GM19452 (cell line): ENCODE measurements around the gene TMSB15C.
"Not testable (repeated sequence)": the region's sequence is repeated elsewhere in the genome, so short reads cannot be mapped to it uniquely, and the experiment has no call there.

Source experiments
- ATAC-seq: cut with Tn5 transposase; IDR thresholded peaks from one replicate; pipeline ENCODE4 v1.9.1; 2021; ENCODE audit not compliant: unreplicated experiment

TMSB15C gene

DNA sequence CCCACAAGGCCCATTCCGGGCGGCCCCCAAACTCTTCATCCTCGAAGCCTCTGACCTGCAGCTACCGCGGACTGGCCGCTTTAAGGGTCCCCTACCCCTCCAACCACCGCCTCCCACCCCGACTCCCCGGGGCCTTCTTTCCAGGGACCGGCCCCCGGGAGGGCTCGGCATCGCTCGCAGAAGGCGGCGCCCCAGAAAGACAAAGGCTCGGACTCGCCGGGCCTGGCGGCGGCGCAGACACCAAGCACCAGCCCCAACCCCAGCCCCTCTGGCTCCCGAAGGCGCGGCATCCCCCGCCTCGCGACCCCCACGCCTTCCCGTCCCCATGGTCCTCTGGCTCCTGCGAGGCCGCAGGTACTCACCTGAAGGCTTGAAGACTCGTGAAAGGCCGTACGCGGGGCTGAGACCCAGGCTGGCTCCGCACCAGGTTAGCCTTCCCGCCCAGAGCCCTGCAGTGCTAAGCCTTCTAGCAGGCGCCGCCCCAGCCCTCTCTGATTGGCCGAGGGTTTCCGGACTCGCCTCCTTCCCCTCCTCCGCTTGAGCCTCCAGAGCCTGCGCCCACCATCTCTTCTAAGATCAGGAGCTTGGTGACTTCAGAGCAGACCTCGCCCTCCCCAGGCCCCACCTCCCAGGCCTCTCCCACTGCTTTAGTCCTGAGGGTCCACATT, at the start of gene TMSB15C:
TSS of gene TMSB15C (minus strand) at position 459 of the 668 bp plus-strand sequence.
- peak; percentile 97 for ATAC-seq

DNA sequence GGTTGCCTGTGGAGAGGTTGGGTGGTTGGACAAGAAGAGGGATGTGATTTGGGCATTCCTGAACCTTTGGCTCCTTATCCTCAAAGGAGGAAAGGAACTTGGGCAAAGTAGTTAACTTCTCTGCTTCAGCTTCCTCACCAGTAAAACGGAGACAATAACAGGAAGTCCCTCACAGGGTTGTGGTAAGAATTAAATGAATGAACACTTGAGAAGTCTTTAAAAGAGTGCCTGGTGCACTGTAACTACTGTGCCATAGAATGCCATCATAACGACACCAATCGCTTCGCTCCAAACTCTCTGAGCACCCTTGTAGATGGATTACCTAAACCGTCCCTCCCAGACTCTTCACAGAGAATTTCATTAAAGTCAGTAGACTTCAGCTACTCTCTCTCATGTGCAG, 46.8 kb upstream of the TMSB15C start:
- ATAC-seq, result no peak

GRCh38 chrX:104118765-104119164, 42.7 kb upstream of the TMSB15C start:
- ATAC-seq, result no peak

DNA sequence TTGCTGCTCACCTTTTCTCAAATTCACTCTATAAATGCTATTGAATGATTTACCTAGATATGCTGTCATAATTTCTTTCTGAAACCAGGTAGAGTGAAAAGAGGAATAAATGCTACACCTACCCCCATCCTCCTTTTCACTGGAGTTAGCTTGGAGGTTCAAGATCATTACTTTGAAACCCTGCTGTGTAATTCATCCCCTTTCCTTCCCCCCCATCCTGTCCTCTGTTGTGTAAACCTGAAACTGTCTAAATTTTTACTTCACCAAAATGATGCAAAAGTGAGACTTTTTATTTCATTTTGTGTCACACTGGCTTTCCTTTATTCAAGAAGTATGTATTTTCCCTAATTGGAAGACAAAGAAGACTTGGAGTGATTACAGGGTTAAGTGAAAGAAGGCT, 41.7 kb upstream of the TMSB15C start:
- no peak for ATAC-seq

DNA sequence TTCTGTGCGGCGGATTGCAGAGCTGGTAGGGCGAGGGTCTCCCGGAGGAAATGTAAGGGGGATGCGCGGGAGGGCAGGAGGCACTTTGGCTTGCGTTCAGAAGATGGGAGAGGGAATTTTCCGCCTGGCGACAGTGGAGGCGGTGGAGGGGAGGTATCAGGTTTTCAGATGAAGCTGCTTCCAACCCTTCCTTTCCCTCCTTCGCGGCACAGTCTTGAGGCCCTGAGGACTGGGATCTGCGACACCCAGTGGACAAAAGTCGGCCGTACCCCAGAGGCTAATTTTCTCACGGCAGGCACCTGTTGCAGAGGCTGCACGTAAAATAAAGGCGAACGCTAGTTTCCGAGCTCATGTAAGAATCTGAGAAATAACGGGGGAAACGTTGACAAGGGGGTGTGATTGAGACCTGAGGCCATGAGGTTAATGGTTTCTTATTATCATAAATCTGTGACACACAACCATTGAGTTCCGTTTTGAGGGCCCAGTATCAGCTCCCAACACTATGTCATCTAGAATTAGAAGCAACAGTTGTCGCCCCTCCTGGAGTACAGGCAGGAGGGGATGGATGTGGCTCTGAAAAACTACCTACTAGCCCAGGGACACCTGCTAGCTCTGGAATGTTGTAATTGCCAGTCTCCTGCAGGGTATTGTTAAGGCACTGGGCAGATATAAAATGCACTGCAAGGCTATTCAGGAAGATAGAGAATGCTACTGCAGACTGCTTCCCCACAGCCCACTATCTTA, 37.4 kb upstream of the TMSB15C start:
- ATAC-seq, result peak; percentile 38

- peak; percentile 82 for ATAC-seq
Observed at GRCh38 chrX:104112326-104112951, 36.4 kb upstream of the TMSB15C start, which contains the start of gene ZCCHC18. ZCCHC18 (plus strand) TSS chrX:104112523; CDS start chrX:104114112, 1,589 bp downstream.

GRCh38 chrX:104110491-104111240, 34.6 kb upstream of the TMSB15C start:
- peak; percentile 45 for ATAC-seq

- no peak for ATAC-seq
Observed at GRCh38 chrX:104108955-104109354, 32.9 kb upstream of the TMSB15C start.

- no peak for ATAC-seq
Observed at GRCh38 chrX:104105330-104106262, 29.6 kb upstream of the TMSB15C start.

DNA sequence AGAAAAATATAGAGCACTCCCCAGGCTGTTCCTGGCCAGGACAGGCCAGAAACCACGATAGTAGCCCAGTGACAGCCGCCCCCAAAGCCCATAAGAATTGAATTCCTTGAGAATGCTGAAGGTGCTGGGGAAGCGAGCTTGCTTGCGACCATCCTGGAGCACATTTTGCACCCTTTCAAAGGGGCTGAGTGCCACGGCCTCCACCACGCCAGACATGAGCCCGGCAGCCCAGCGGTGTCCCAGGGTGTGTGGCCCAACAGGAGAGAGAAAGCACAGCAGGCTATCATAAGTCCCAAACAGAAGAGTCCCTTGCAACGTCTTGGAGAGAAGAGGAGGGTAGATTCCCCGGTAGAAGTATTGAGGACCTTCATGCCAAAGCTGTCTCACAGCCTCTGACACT, 28.6 kb upstream of the TMSB15C start:
- ATAC-seq, result no peak

GRCh38 chrX:104098919-104099318, 22.9 kb upstream of the TMSB15C start:
- ATAC-seq, result no peak

DNA sequence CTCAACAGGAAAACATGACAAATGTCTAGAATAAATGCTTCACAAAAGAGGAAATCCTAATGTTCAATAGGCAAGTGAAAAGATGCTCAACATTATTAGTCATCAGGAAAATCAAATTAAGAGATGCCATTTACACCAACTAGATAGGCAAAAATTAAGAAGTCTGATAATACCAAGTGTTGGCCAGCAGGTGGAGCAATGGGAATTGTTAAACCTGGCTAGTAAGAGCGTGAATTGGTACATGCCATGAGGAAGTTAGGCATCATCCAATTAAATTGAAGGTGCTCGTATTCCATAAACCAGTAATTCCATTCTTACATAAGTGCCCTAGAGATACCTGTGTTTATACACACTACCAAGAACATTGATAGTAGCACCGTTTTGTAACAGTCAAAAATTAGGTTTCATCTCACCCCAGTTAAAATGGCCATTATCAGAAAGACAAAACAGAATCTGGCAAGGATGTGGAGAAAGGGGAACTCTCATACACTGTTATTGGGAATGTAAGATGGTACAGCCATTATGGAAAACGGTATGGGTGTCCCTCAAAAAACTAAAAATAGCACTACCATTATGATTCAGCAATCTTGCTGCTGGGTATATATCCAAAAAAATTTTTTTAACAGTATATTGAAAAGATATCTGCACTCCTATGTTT, 22.2 kb upstream of the TMSB15C start:
- ATAC-seq, result peak; percentile 77

DNA sequence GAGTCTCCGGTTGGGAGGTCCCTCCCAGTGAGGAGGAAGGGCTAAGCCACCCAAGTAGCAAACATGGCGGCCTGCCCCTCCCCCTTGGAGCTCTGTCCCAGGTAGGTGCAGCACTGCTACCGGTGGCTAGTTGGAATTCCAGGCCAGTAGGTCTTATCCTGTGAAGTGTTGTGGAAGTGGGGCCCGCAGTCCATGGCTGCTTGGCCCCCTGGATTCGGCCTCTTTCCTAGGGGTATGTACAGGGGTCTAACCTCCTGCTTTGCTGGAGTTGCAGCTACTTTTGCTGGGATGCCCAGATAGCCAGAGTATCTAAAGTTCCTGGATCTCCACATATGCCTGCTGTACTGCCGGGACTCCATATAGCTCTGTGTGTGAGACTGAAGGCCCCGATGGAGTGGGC, 9.9 kb upstream of the TMSB15C start:
- no peak for ATAC-seq

GRCh38 chrX:104085477-104085876, 9.4 kb upstream of the TMSB15C start:
- ATAC-seq, result no peak

DNA sequence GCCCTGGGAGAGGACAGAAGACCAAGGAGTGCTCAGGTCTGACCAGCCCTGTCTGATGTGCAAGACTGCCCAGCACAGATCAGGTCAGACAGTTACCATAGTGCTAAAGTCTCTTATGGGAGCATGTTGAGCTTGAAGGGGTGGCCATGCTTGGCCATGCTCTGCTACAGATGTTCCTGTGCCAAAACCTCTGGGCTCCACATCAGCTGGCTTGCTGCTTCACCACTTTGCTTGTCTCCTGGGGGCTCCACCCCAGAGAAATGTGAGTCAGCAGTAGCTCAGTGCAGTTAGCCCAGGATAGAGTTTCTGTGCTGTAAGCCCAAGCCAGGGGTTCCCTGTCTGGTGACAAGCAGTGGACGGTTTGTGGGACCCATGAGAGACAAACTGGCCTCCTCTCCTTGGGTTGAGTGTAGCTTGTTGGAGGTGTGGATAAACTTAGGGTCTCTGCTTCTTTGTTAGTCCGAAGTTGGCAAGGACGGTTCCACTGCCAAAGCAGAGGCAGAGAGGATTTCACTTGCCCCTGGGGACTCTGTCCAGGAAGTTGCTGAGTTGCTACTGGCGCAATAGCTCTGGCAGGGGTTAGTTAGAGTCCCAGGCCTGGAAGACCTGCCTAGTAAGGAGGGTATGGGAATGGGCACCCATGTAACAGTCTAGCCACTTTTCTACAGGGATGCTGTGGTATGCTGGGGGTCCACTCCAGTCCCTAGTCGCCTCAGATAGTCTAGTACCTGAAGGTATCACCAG, 8.7 kb upstream of the TMSB15C start:
- ATAC-seq, result no peak

GRCh38 chrX:104084063-104084462, 8.0 kb upstream of the TMSB15C start:
- no peak for ATAC-seq

DNA sequence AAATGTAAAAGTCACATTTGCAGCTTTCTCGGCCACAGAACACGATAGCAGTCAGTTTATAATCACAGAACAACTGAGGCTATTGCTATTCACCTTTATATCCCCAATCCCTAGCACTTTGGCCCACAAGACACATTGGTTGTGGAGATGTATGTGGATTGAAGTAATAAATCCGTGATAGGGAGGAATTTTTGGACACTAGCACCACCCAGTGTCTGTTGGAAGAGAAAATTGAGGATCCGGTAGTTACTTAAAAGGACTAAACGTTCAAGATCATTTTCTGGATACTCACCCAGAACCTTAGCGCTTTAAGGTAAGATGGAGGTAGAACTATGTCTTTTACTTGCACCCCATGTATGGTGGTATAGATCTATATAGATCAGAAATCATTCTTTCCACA, 1.8 kb upstream of the TMSB15C start:
- not testable (repeated sequence) for ATAC-seq

DNA sequence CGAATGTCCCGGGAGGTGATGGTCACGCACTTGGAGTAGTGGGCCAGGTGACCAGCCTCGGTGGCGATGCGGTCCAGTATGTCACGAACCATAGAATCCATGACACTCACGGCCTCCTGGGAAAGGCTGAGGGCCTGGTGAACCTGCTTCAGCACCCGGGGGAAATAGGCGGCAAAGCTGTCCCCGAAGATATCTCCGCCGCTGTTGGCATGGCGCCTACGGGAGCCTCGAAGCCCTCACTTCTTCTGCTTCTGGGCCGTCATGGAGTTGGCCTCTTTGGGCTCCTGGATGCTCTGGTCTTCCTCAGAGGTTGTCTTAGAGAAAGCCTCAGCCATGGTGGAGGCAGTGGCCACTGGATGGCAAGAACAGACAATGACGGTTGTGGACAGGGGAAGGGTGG, 13.4 kb downstream of the TMSB15C start:
- ATAC-seq, result not testable (repeated sequence)

GRCh38 chrX:104054956-104055355, 21.1 kb downstream of the TMSB15C start:
- not testable (repeated sequence) for ATAC-seq
